Body of pancreas (tissue), 4 donors: Measurements from ENCODE around the gene CXCR3. TPM values are rescaled to one million over a fixed set of nuclear protein-coding genes. Genes with fewer than 3 reads are reported as not detected.
"Not testable (repeated sequence)": the region's sequence is repeated elsewhere in the genome, so short reads cannot be mapped to it uniquely, and the experiment has no call there.

ENCODE experiments used
- ATAC-seq: fragments of 150-250 bp; one replicate; pipeline ENCODE4 v1.9.1; 2016
- DNase-seq, 4 donors: peaks; one replicate each; pipeline ENCODE4 v3.0.0-alpha.2; 2019
- H3K27ac ChIP-seq, 4 donors: fragments of 200-600 bp; sonication (generic); 1 replicate in 3 of 4; 2 replicates in 1 of 4; pipeline versions ENCODE4 v1.5.1 to v1.6.1; 2016 to 2019; ENCODE audit warnings: mild to moderate bottlenecking in 1 of 4, mixed read lengths in 1 of 4, moderate library complexity in 1 of 4
- H3K27me3 ChIP-seq, 2 donors: fragments of 200-600 bp; sonication (generic); one replicate each; pipeline ENCODE4 v1.6.0; 2016; ENCODE audit warnings: mild to moderate bottlenecking in 1 of 2
- H3K36me3 ChIP-seq, 2 donors: fragments of 200-600 bp; sonication (generic); replicated peaks in 1 of 2; 2 replicates each; pipeline ENCODE4 v1.5.1; 2016; ENCODE audit warnings: low read depth in 2 of 2; ENCODE audit not compliant: insufficient read depth in 1 of 2
- H3K4me1 ChIP-seq: fragments of 200-600 bp; sonication (generic); one replicate; pipeline ENCODE4 v1.6.0; 2016
- H3K4me3 ChIP-seq, 2 donors: fragments of 200-600 bp; sonication (generic); 1 replicate in 1 of 2; 2 replicates in 1 of 2; pipeline ENCODE4 v1.5.1; 2016 to 2019
- H3K9me3 ChIP-seq, 3 donors: fragments of 200-600 bp; sonication (generic); 1 replicate in 2 of 3; 2 replicates in 1 of 3; pipeline ENCODE4 v1.5.1; 2016
- POLR2A ChIP-seq, 3 donors: fragments of 450-650 bp; IDR thresholded peaks; one replicate each; pipeline ENCODE4 v1.6.1; 2016; ENCODE audit warnings: antibody characterized with exemption in 3 of 3, mild to moderate bottlenecking in 2 of 3
- WGBS, 2 donors: methylation state at CpG; one replicate each; pipeline ENCODE4 v1.1.5; 2017; 5-methylcytosine and 5-hydroxymethylcytosine counted together
- intact Hi-C: fragments of 100-400 bp; cut with DNase I; formaldehyde crosslinking; loops from one replicate; pipeline ENCODE4 v1.15.1; 2023
- total RNA-seq, 2 donors: library from RNA; depleted of rRNA; stranded (reverse); fragments of >200 nt; gene quantifications; one replicate each; pipeline ENCODE4 v1.1.0, GENCODE V29; 2016
- TF ChIP-seq, protein P1 (sequence below), 7 experiments: fragments of 450-650 bp in 4 of 7; fragments of 200-600 bp in 3 of 7; sonication (generic) in 3 of 7; IDR thresholded peaks; one replicate each; pipeline ENCODE4 v1.5.1; 2016 to 2019; ENCODE audit warnings: antibody characterized with exemption in 7 of 7

The CXCR3 gene
- total RNA-seq, 2 donors from 2014 or later: 0.78 TPM; not detected in 1

DNA sequence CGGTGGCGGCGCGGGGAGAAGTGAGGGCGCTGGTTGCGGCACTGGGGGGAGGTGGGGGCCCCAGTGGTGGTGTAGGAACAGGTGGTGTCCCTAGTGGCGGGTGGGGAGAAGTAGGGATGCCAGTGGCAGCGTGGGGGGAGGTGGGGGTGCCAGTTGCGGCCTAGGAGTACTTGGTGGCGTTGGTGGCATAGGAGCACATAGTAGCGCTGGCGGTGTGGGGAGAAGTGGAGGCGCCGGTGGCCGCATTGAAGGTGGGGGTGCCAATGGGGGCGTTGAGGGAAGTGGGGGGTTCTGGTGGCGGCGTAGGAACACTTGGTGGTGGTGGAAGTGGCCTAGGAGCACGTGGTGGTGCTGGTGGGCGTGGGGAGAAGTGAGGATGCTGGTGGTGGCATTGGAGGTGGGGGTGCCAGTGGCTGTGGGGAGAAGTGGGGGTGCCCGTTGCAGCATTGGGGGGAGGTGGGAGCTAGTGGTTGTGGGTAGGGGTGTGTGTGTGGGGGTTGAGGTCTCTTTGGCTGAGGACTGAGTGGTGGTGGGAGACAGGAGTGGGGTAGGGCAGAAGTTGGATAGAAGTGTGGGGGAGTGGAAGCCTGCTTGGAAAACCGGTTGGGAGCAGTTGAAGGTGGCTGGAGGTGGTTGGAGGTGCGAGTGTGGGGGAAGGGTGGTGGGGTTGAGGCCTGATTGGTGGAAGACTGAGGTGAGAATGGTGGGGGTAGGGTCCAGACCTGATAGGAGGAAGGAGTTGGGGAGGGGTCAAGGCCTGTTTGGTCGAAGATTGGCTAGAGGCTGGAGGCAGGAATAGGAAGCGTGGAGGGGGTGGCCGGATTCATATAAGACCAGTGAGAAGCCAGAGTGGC, 38.9 kb downstream of the CXCR3 start:
- Histone ChIP-seq H3K4me1 (no peaks in the 10 kb centered on the region), H3K4me3 (no peak overlapping the region), H3K9me3 (no peaks in the 10 kb centered on the region), H3K27me3 (no peaks in the 10 kb centered on the region), H3K27ac (no peak overlapping the region), H3K36me3 (no peaks in the 10 kb centered on the region)
- intact Hi-C loops: loop anchor here (10.0 kb wide), 1 partner anchor 175 kb away; no protein-coding TSS in a partner anchor
- WGBS, 2 donors: 93 to 94% methylated on average over 13 to 15 of the region's 26 CpGs
- DNase-seq (no peak), ATAC-seq (no peak)
- TF ChIP-seq, protein P1, sequence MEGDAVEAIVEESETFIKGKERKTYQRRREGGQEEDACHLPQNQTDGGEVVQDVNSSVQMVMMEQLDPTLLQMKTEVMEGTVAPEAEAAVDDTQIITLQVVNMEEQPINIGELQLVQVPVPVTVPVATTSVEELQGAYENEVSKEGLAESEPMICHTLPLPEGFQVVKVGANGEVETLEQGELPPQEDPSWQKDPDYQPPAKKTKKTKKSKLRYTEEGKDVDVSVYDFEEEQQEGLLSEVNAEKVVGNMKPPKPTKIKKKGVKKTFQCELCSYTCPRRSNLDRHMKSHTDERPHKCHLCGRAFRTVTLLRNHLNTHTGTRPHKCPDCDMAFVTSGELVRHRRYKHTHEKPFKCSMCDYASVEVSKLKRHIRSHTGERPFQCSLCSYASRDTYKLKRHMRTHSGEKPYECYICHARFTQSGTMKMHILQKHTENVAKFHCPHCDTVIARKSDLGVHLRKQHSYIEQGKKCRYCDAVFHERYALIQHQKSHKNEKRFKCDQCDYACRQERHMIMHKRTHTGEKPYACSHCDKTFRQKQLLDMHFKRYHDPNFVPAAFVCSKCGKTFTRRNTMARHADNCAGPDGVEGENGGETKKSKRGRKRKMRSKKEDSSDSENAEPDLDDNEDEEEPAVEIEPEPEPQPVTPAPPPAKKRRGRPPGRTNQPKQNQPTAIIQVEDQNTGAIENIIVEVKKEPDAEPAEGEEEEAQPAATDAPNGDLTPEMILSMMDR (IDR thresholded peaks at IDR 0.05): no peak
- no peak for TF ChIP-seq POLR2A (IDR thresholded peaks at IDR 0.05)

DNA sequence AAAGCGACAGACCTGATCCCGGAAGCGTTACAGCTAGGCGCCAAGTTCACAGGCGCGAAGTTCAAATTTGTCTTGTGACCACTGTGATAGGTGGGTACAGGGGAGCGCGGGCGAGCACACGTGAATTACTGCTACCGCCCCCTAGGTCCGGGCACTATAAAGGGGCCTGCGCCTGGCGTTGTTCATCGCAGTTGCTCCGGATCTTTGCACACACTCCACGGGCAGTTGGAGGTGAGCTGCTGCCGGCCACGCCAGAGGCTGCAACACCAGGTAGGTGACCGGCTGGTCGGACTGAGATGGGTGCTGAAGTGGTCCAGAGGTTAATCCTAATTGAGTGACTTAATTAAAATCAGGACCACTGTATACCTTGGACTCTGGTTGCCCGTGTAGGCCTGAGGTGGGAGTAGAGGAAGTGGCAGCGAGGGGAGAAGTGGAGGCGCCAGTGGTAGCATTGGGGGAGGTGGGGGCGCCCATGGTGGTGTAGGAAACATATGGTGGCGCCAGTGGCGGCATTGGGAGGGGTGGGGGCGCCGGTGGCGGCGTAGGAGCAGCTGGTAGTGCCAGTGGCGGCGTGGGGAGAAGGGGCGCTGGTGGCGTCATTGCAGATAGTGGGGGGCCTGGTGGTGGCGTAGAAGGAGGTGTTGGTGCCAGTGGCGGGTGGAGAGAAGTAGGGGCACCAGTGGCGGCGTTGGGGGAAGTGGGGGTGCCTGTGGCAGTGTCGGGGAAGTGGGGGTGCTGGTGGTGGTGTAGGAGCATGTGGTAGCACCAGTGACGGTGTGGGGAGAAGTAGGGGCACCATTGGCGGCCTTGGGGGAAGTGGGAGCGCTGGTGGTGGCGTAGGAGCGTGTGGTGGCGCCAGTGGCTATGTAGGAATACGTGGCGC, 39.8 kb downstream of the CXCR3 start, which contains the start of gene GCNA:
Gene GCNA (plus strand): TSS at position 185 of the 883 bp plus-strand sequence. CDS start 2,385 bp downstream, outside the sequence.
- H3K4me1 ChIP-seq: no peaks in the 10 kb centered on the region
- 92 to 98% methylated on average over 11 to 27 of the region's 48 CpGs for WGBS, 2 donors
- peaks cover 0 to 2% of the 10 kb centered on the region in 2 donors for H3K36me3 ChIP-seq
- no peaks in the 10 kb centered on the region for H3K9me3 ChIP-seq
- no peak for TF ChIP-seq POLR2A (IDR thresholded peaks at IDR 0.05)
- TF ChIP-seq, protein P1 (IDR thresholded peaks at IDR 0.05): no peak
- no peak for DNase-seq
- intact Hi-C loops: loop anchor here (10.0 kb wide), 1 partner anchor 174 kb away; no protein-coding TSS in a partner anchor
- no peak within 1 kb of the TSS for H3K27ac ChIP-seq
- ATAC-seq: no peak
- H3K27me3 ChIP-seq: no peaks in the 10 kb centered on the region
- no peak within 1 kb of the TSS for H3K4me3 ChIP-seq

DNA sequence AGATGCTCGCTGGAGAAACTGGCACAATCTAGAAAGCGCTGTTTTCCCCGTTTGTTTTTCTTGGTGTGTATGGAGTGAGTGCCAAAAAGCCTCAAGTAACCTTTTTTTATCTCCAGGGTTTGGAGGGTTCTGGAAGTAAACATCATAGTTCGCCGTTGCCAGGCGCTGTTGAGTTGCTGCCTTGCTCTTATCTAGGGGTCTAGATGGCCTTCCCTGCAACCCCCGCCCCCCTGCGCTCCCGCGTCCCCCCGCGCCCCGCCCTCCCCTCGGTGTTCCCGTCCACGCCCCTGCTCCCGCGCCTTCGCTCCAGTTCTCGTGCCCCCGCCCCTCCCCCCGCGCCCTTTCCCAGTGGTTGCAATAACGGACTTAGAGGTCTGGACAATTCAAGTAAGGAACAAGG, 40.6 kb downstream of the CXCR3 start:
- DNase-seq (no peak), ATAC-seq (no peak)
- intact Hi-C loops: loop anchor here (10.0 kb wide), 1 partner anchor 173 kb away; no protein-coding TSS in a partner anchor
- H3K36me3 ChIP-seq: peaks cover 0 to 2% of the 10 kb centered on the region in 2 donors
- no peak for TF ChIP-seq POLR2A (IDR thresholded peaks at IDR 0.05)
- TF ChIP-seq, protein P1 (IDR thresholded peaks at IDR 0.05): no peak
- no peaks in the 10 kb centered on the region for H3K4me1 ChIP-seq
- H3K9me3 ChIP-seq: no peaks in the 10 kb centered on the region
- no peak overlapping the region for H3K4me3 ChIP-seq
- 87 to 93% methylated on average over 12 to 24 of the region's 24 CpGs for WGBS, 2 donors
- H3K27me3 ChIP-seq: no peaks in the 10 kb centered on the region
- no peak overlapping the region for H3K27ac ChIP-seq

DNA sequence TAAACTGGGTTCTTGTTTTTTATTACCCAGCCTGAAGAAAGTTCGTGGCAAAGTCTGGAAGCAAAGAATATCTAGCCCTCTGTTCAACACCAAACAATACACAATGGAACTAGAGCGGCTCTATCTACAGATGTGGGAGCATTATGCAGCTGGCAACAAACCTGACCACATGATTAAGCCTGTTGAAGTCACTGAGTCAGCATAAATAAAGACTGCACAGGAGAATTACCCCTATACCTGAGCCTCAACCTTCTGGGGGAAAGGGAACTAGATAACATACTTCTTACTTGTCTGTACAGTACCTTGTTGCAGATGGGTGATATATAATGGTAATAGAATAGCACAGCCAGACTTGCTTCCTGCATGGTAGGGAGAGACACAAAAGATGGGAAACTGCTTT, 44.7 kb downstream of the CXCR3 start:
- WGBS, 2 donors: 77 to 83% methylated on average over 2 of the region's 2 CpGs
- no peak overlapping the region for H3K4me3 ChIP-seq
- H3K4me1 ChIP-seq: no peaks in the 10 kb centered on the region
- H3K36me3 ChIP-seq: peaks cover 0 to 4% of the 10 kb centered on the region in 2 donors
- no peaks in the 10 kb centered on the region for H3K9me3 ChIP-seq
- TF ChIP-seq POLR2A (IDR thresholded peaks at IDR 0.05): no peak
- TF ChIP-seq, protein P1 (IDR thresholded peaks at IDR 0.05): no peak
- DNase-seq: no peak
- intact Hi-C loops: loop anchor here (10.0 kb wide), 1 partner anchor 169 kb away; no protein-coding TSS in a partner anchor
- no peak for ATAC-seq
- H3K27ac ChIP-seq: no peak overlapping the region
- H3K27me3 ChIP-seq: no peaks in the 10 kb centered on the region

DNA sequence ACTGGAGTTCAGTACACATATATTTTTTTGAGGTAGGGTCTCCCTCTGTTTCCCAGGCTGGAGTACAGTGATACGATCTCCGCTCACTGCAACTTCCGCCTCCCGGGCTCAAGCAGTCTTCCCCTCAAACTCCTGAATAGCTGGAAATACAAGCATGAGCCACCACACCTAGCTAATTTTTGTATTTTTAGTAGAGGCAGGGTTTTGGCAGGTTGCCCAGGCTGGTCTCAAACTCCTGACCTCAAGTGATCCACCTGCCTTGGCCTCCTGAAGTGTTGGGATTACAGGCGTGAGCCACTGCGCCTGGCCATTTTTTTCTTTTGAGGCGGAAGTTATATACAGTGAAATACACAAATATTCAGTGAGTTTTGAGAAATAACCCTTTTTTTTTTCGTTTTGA, 46.9 kb downstream of the CXCR3 start:
- intact Hi-C loops: loop anchor here (10.0 kb wide), 1 partner anchor 167 kb away; no protein-coding TSS in a partner anchor
- H3K36me3 ChIP-seq, H3K4me1 ChIP-seq, H3K27ac ChIP-seq, H3K9me3 ChIP-seq, H3K4me3 ChIP-seq, DNase-seq, H3K27me3 ChIP-seq, ATAC-seq: not testable (repeated sequence)
- WGBS, 2 donors: 87 to 88% methylated on average over 5 to 7 of the region's 8 CpGs
